GM18858 (cell line): ENCODE data around the gene EVA1A.

Experiments used
- ATAC-seq: cut with Tn5 transposase; IDR thresholded peaks from one replicate; pipeline ENCODE4 v1.9.1; 2021; ENCODE audit not compliant: unreplicated experiment

The EVA1A gene

DNA sequence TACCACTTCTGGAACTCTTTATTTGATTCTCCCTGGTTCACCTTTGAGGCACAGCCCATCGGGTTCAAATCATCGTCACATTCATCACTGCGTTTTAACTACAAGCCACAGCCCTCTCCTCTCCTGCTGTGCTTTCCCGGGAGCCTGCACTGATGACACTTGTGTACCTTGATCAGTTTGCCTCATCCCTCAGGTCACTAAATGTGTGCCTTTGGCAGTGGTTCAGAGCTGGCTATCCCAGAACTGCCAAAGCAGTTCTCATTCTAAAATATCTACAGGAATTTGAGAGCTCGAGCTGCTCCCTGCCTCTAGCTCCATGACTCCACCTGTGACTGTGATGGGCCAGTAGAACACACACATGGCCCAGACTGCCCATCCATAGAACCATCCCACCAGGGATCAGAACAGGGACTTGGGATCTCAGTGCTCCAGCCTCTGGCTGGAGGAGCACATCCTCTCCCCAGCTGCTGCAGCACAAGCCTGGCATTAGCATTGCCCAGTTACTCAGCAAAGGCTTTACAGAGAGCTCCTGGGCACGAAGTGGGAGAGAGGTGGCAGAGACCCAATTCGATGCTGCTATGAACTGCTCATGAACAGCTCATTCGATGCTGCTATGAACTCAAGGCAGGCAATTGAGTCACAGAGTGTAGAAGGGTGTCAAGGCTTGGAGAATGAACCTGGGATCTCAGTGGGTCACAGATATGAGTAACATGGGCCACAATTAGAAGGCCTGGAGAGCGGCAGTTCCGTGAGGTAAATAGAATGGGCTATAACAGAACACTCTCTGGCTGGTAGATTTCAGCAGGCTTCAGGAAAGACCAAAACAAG lies 41.9 kb downstream of the EVA1A start:
- ATAC-seq = no peak

DNA sequence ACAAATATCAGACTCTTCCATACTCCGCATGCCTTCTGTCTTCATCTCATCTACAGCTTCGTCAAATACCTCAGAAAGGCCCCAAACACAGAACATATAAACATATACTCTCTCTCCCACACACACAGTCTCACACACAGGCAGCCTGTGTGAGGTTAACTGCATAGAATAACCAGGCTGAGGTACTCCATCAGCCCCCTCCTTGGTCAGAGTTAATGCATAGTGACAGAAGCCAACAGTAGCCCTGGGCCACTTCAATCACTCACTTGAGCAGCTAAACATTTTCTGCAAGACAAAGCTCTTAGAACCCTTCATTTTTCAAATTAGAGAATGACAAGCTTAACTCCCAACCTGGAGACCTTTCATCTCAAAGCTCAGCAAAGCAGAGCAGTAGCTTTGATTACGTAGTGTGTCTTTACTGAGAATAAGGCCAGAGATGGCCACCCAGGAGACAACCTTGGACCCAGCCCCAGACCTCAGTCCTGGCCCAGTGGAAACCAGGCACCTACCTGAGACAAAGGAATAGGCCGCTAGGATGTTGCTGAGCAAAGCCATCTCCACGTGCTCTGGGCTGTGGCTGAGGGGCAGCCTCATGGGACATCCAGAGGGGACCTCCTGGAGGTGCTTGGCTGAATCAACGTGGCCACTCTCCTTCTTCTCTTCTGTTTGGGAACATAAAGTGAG lies 43.0 kb downstream of the EVA1A start:
- ATAC-seq = no peak

DNA sequence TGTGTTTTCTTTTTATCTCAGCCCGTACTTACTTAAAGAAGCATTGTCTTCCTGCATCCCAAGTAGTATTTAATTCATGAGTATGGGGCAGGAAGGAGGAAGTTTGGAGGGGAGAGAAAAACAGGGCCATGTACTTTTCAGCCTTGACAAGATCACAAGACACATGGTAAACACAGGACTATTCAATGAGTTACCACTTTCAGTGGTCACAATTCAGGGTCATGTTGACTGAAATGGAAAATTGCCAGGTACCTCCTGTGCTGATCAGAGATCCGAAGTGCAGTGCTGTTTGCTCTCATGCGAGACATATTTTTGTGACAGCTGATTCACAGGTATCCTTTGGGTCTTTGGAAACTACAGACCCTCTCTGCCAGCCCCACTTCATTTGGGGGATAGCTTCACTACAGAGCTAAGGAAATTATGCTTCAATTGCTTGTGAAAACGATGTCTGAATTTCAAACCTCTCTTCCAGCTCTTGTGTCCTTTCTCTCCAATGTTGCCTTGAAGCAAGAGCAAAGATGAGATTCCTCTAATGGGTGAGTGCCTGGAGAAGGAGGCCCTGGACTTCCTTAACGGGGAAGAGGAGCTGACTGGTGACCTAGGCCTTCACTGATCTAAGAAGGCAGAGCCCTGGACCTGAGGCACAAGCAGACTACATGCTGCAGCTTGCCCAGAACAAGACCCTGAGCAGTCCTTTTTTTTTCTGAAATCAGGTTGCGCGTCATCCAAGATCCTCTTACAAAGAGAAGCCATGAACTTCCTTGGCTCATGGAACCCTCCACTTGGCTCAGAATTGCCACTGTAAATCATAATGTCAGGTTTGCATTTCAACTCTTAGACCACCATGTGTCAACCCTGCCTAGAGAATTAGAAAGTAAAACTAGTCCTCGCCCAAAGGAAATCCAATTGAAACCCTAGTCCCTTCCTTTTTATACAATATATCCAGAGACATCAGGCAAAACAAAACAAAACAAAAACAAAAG lies 44.1 kb downstream of the EVA1A start:
- no peak for ATAC-seq

DNA sequence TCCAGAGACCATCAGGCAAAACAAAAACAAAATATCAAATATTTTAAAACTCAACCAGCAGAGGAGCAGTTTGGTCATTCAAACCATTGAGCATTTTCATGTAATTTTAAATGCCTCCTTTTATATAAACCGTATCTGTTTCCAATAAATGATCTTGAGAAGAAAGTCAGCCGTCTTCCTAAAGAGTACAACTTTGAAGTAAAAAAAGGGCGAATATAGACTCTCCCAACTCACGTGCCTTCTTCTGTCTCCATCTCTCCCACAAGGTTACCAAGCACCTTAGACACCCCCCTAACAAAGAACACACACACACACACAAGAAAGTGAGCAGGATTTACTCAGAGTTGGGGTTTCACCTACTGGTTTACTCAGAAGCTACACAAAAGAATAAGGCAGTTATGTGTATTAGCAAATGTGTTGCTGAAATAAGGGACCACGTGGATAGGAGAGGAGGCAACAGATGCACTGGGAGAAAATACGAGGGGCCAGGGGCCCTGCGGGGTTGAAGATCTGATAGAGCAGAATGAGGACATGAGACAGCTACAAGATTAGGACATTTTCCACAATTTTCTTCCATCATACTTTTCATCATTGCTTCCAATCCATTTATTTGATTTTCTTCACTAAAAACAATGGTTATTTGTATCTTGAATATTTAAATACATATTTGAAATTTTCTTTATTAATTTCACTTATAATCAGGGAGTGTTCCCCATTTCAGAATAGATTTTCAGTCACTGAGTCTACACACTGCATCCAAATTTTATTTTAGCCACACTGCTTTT lies 45.0 kb downstream of the EVA1A start:
- no peak for ATAC-seq

DNA sequence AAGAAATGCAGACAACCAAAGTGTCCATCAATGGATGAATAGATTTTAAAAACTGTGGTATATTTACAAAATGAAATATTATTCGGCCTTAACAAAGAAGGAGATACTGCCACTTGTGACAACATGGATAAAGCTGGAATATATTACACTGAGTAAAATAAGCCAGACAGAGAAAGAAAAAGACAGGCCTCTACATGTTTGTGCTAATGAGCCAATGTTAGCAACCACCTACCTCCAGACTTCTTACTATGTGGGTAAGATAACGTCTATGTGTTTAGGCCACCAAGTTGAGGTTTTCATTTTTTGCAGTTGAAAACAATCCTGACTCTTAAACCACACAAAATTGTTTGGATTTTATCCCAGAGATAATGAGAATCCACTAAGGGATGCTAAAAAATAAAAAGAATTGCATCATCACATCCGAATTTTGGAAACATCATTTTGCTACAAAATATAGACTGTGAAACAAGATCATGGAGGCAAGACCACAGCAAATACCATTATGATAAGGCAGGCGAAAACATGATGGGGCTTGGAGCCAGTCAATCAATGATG lies 47.0 kb downstream of the EVA1A start:
- no peak for ATAC-seq

DNA sequence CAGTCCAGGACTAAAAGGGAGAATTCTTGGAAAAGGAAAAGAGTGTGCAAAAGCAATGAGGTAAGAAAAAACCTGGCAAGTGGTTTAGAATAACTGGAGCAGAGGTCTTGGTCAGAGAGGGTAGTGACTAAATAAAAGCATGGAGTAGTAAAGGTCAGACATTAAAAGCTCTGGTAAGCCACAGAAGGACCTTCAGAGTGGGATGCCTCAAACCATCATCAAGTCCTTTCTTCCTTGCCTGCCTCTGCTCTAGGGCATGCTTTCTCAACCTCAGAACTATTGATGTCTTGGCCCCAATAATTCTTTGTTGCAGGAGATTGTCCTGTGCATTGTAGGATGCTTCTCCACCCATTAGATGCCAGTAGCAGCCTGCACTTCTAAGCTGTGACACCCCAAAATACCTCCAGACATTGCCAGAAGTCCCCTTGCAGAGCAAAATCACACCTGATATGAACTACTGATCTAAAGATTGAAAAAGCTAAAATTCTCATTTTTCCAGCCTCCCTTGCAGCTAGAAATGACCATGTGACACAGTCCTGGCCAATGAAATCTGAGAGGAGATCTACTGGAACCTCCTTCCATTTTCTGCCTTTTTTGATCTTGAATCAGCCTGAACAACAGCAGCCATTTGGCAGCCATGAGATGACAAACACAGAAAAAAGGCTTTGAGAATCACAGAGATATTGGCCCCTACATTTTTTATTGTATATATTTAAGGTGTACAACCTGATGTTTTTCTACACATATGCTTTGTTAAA lies 48.1 kb downstream of the EVA1A start:
- ATAC-seq = no peak

DNA sequence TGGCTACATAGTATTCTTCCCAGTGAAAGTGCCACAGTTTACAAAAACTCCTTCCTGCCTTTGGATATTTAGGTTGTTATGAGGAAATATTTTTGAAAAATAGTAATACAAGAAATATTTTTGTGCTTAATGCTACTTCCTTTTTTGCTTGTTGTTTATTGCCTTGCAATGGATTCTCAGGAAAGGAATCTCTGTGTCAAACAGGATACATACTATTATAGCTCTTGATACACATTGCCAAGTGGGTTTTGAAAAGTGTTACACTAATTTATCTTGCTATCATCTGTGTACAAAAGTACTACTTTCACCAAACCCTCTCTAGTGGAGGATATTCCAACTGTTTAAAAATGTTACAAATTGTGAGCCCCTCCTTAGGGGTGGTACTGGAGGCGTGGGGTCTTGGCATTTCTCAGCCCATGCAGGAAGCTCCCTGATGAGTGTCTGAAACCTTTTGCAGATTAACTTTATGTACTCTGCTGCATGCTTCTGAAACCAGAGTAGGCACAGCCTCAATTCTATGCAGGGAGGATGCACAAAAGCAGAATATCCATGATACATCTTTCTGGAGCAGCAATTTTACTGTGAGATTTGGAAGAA lies 54.5 kb downstream of the EVA1A start:
- no peak for ATAC-seq

DNA sequence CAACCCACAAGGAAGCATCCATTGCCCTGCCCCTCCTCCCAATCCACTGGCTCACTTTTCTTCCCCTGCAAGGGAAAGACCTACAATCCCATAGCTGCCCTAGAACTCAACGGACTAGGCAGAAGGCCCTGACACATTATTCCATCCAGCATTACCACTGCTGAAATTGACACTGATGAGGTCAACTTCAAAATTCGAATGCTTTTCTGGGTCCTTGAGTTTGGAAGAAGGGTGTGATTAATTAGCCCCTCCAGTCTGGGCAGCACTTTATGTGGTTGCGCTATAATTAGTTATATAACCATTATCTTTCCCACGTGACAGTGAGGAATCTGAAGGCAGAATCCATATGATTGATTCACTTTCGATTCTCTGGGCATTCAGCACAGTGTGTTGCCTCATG lies 55.7 kb downstream of the EVA1A start:
- no peak for ATAC-seq

DNA sequence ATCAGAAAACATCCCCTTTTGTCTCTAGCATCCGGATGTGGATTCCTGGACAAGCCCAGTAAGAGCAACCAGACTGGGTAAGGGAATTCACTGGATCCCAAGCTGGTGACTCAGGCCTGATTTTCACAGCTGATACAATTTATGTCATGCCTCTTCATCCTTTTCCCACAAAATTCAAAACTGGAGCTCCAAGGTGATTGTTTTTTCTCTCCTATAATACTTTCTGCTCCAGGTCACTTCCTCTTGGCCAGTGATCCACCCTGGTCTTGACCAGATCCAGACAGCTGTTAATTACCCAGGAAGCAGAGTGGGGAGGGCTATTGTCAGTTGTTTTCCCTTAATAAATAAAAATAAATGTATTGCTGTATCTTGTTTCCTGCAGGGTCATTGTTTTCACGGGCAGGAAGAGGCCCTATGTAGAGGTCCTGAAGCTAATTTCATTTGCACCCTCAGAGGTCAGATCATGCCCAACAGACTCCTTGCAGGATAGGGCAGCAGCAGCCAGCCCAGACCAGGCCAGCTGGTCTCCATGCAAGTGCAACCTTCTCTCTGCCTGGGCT lies 57.6 kb downstream of the EVA1A start:
- ATAC-seq = no peak

DNA sequence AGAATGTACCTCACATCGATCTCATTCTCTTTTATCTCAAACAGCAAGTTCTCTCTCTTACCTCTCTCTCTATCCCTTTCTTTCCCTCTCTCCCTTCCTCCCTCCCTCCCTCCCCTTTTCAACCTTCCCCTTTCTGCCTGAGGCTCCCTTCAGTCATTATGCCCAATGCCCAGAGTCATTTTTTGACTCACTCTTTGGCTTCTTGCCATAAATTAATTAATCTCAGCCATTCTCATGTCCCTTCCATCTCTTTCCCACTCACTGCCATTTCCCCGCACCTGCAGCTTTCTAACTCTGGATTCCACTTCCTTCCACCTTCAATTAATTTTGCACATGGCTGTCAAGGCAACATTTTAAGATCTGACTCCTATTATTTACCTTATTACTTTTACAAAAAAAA lies 60.1 kb downstream of the EVA1A start:
- ATAC-seq = no peak

DNA sequence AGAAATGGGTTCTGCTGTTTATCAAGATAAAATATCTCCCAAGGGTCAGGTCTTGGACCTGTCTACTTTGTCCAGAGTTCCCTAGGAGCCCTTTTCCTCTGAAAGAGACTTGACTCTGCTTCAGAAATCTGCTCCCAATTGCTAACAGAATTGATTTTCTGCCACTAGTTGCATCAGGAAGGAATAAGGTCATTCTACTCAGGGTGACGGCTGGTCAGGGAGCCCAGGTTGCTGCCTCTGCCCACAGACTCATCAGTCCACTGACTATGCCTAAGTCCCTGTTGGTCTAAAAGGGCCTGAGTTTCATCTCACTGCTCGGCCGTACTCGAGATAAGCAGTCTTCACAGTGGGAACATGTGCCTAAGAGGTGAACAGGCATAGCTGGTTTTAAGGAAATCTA lies 61.2 kb downstream of the EVA1A start:
- no peak for ATAC-seq

DNA sequence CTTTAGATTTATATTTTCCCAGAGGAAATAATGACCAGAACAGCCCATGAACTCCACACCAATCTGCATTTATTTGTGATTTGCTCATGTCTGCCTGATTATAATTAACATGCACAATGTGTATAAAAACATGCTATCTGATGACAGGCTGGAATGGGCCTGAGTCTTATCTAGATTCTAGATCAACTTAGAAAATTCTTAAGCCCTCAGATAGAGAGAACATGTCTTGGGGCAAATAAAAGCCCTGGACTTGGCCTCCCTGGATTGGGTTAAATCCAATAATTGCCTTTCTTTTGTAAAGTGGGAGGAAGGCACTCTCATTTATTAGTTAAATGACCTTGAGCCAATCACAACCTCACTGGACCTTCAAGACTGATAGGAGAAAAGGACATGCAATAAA lies 61.8 kb downstream of the EVA1A start:
- ATAC-seq = no peak

DNA sequence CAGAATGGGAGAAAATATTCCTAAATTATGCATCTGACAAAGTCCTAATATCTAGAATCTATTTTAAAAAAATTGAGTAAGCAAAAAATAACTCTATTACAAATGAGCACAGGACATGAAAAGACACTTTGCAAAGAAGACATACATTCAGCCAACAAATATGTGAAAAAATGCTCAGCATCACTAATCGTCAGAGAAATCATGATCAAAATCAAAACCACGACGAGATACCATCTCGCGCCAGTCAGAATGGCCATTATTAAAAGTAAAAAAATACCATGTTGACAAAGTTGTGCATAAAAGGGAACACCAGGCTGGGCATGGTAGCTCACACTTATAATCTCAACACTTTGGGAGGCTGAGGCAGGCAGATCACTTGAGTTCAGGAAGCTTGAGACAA lies 63.5 kb downstream of the EVA1A start:
- no peak for ATAC-seq

DNA sequence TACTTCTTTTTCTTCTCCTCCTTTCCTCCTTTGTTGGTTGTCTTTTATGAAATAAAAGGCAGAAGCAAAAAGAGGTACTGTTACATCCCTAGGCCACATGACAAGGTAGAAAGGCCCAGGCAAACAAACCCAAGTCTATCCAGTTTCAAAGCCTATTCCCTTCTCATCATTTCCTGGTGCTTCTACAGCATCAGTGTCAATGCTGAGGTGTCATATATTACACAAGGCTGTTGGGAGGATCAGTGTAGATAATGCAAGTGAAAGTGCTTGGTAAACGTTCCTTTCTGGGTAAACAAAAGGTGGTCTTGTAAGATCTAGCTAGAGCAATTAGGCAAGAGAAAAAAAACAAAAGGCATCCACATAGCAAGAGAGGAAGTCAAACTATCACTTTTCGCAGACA lies 64.9 kb downstream of the EVA1A start:
- ATAC-seq = no peak

DNA sequence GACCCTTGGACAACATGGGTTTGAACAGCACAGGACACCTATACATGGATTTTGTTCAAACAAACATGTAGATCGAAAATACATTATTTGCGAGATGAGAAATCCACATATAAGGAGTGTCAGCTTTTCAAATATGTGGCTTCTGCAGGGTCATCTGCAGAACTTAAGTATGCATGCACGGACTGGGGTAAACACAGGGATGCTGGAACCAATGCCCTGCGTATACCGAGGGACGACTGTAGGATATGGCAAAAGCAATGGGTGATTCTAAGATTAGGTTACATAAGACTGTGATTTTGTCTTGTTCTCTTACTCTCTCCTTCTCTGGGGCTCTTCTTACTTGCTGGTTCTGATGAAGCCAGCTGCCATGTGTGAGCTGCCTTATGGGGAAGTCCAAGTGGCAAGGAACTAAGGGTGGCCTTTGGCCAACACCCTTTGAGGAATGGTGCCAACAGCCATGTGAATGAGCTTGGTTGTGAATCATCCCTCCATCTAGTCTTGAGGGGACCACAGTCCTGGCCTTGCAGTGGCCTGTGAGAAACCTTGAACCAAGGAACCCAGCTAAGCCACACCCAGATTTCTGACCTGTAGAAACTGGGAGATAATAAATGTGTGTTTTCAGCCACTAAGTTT lies 66.5 kb downstream of the EVA1A start:
- ATAC-seq = no peak

DNA sequence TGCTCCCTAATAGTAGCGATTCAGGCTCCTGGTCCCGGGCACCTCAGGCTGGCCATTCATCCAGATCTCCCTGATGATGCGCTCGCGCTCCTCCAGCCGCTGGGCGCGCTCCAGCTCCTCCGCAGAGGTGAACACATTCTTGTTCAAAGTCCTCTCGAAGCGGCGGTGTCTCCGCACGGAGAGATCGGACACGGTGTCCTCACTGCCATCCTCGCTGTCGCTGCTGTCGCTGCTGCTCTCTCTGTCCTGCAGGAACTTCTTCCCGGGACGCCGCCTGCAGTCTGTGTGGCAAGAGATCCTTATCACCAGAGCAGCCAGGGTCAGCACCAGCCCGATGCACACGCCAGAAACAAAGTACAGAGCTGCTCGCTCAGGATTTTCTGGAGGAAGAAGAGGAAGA lies 67.5 kb downstream of the EVA1A start:
- ATAC-seq = no peak

DNA sequence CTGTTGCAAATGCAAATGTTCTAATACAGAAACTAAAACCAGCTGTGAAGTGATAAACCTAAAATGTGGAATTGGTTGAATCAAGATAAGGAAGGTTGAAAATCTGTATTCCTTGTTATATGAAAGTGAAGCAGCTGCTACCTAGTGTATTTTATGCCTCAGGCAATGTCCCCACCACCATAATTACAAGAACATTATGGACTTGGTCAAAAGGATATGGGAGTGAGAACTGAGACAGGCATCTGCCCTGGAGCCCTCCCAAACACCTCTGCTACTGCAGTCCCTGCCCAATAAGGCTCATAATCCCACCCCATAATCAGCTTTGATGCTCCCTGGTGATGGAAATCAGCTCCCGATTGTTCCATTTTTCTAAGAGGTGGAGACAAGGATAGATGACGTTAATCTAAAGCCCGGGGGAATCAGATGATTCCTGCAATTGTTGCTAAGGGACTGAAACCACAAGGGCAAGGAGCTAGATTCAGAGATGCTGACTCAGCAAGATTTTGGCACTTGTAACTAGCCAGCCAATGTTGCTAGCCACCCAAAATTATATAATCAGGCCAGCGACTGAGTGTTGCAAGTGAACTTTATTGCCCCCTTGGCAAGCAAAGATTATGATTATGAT lies 69.5 kb downstream of the EVA1A start:
- ATAC-seq = no peak

DNA sequence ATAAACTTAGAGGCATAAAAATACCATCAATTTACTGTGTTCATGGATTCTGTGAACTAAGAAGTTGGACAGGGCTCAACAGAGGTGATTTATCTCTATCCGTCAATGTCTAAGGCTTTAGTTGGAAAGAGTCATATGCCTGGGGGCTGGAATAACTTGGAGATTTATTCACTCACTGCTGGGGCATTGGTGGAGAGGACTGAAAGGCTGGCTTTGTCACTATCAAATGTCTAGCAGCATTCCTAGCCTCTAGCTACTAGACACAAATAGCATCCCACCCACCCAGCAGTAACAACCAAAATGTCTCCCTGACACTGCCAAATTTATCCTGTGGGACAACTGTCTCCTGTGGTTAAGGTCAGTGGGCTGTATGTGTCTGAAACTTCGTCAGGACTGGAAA lies 71.0 kb downstream of the EVA1A start:
- ATAC-seq = no peak
